NCI-H345 treated with DMSO at 0.1 percent for 48 hours (cell line): ENCODE measurements around the gene ZFYVE9.
"Not testable (repeated sequence)": the region's sequence is repeated elsewhere in the genome, so short reads cannot be mapped to it uniquely, and the experiment has no call there.

Source experiments
- DNase-seq: peaks from one replicate; lab custom pipeline; 2025; ENCODE audit not compliant: unreplicated experiment; lab: John Stamatoyannopoulos, UW

Gene ZFYVE9

GRCh38 chr1:52367272-52367671 is 225.4 kb downstream of the ZFYVE9 start:
- DNase-seq: no peak

GRCh38 chr1:52368383-52369172 is 226.7 kb downstream of the ZFYVE9 start:
- peak; percentile 78 for DNase-seq

- DNase-seq: not testable (repeated sequence)
Observed at GRCh38 chr1:52369851-52370250, 228.0 kb downstream of the ZFYVE9 start.

- DNase-seq: no peak
Observed at GRCh38 chr1:52385376-52385775, 243.5 kb downstream of the ZFYVE9 start.

- DNase-seq: no peak
Observed at GRCh38 chr1:52386458-52386857, 244.6 kb downstream of the ZFYVE9 start.

- no peak for DNase-seq
Observed at GRCh38 chr1:52393174-52393573, 251.3 kb downstream of the ZFYVE9 start.
